ENCODE results near the gene GALE. TPM values are rescaled to one million over a fixed set of nuclear protein-coding genes. Genes with fewer than 3 reads are reported as not detected.

The GALE gene
- total RNA-seq, 1 experiment from 2014 or later: 42.7 TPM

GRCh38 chr1:23823767-23824166 is 23.2 kb upstream of the GALE start:
- intact Hi-C loops (cut with micrococcal nuclease; ENCODE audit: unreplicated experiment): no loop called here

GRCh38 chr1:23817633-23818032 is 17.1 kb upstream of the GALE start:
- no peak overlapping the region for H3K27ac ChIP-seq (ENCODE audit: low read depth, low read length, poor library complexity, severe bottlenecking)
- intact Hi-C loops (cut with micrococcal nuclease; ENCODE audit: unreplicated experiment): no loop called here
- TF ChIP-seq CTCF (conservative IDR thresholded peaks at IDR 0.05; ENCODE audit: low read depth, low read length) (no peak), EZH2 (IDR thresholded peaks at IDR 0.05; ENCODE audit: borderline replicate concordance, low read depth, low read length, poor library complexity, severe bottlenecking) (no peak)
- H3K27me3 ChIP-seq (replicated peaks; ENCODE audit: insufficient read depth, low read depth, low read length, poor library complexity): no peaks in the 10 kb centered on the region
- no peak for DNase-seq (ENCODE audit: low spot score)
- no peaks in the 10 kb centered on the region for H3K9me3 ChIP-seq (ENCODE audit: low read depth, low read length, poor library complexity, severe bottlenecking)
- H3K4me3 ChIP-seq (ENCODE audit: low read depth, low read length, poor library complexity, severe bottlenecking): no peak overlapping the region
- no peaks in the 10 kb centered on the region for H3K4me1 ChIP-seq (ENCODE audit: insufficient read depth, low read length, poor library complexity, severe bottlenecking)
- no peaks in the 10 kb centered on the region for H3K36me3 ChIP-seq (ENCODE audit: insufficient read depth, low read length, poor library complexity, severe bottlenecking)
- BruUV-seq (replicated peaks): no TSS peak
- CTCF ChIA-PET: no interaction called here
- POLR2A ChIA-PET (ENCODE audit: low non-redundant PET): no interaction called here

More at GRCh38 chr1:23823767-23824166, 23.2 kb upstream of the GALE start:
- TF ChIP-seq EZH2 (IDR thresholded peaks at IDR 0.05; ENCODE audit: borderline replicate concordance, low read depth, low read length, poor library complexity, severe bottlenecking) (no peak), CTCF (conservative IDR thresholded peaks at IDR 0.05; ENCODE audit: low read depth, low read length) (no peak)
- no TSS peak for BruUV-seq (replicated peaks)
- DNase-seq (ENCODE audit: low spot score): no peak
- Histone ChIP-seq H3K27me3 (replicated peaks; ENCODE audit: insufficient read depth, low read depth, low read length, poor library complexity) (no peaks in the 10 kb centered on the region), H3K4me1 (ENCODE audit: insufficient read depth, low read length, poor library complexity, severe bottlenecking) (peaks cover 12% of the 10 kb centered on the region), H3K27ac (ENCODE audit: low read depth, low read length, poor library complexity, severe bottlenecking) (no peak overlapping the region), H3K4me3 (ENCODE audit: low read depth, low read length, poor library complexity, severe bottlenecking) (peak overlapping the region; percentile 82), H3K36me3 (ENCODE audit: insufficient read depth, low read length, poor library complexity, severe bottlenecking) (no peaks in the 10 kb centered on the region), H3K9me3 (ENCODE audit: low read depth, low read length, poor library complexity, severe bottlenecking) (no peaks in the 10 kb centered on the region)
- ChIA-PET POLR2A (ENCODE audit: low non-redundant PET) (no interaction called here), CTCF (no interaction called here)

GRCh38 chr1:23816906-23817305 is 16.4 kb upstream of the GALE start:
- Histone ChIP-seq H3K27ac (ENCODE audit: low read depth, low read length, poor library complexity, severe bottlenecking) (no peak overlapping the region), H3K27me3 (replicated peaks; ENCODE audit: insufficient read depth, low read depth, low read length, poor library complexity) (no peaks in the 10 kb centered on the region), H3K4me3 (ENCODE audit: low read depth, low read length, poor library complexity, severe bottlenecking) (no peak overlapping the region), H3K4me1 (ENCODE audit: insufficient read depth, low read length, poor library complexity, severe bottlenecking) (no peaks in the 10 kb centered on the region), H3K9me3 (ENCODE audit: low read depth, low read length, poor library complexity, severe bottlenecking) (no peaks in the 10 kb centered on the region), H3K36me3 (ENCODE audit: insufficient read depth, low read length, poor library complexity, severe bottlenecking) (no peaks in the 10 kb centered on the region)
- CTCF ChIA-PET: no interaction called here
- DNase-seq (ENCODE audit: low spot score): no peak
- TF ChIP-seq CTCF (conservative IDR thresholded peaks at IDR 0.05; ENCODE audit: low read depth, low read length) (no peak), EZH2 (IDR thresholded peaks at IDR 0.05; ENCODE audit: borderline replicate concordance, low read depth, low read length, poor library complexity, severe bottlenecking) (no peak)
- intact Hi-C loops (cut with micrococcal nuclease; ENCODE audit: unreplicated experiment): no loop called here
- no TSS peak for BruUV-seq (replicated peaks)
- POLR2A ChIA-PET (ENCODE audit: low non-redundant PET): no interaction called here
